ENCODE measurements around the gene HMGCL.
"Not testable (repeated sequence)": the region's sequence is repeated elsewhere in the genome, so short reads cannot be mapped to it uniquely, and the experiment has no call there.

HMGCL gene

GRCh38 chr1:23806280-23806679, 18.9 kb downstream of the HMGCL start:
- Histone ChIP-seq H3K27me3 (ENCODE audit: control insufficient read depth in 1 of 2, insufficient read depth in 2 of 2, low read length in 2 of 2) (no peaks in the 10 kb centered on the region), H3K36me3 (ENCODE audit: control insufficient read depth in 2 of 2, insufficient read depth in 2 of 2, low read length in 2 of 2) (peaks cover 25 to 33% of the 10 kb centered on the region in 2 donors), H3K9ac (ENCODE audit: low read length in 2 of 2) (peak overlapping the region in 1 of 2 donors; percentile 21), H3K27ac (ENCODE audit: low read length) (no peak overlapping the region), H3K9me3 (ENCODE audit: control insufficient read depth in 2 of 2, low read length in 2 of 2) (no peaks in the 10 kb centered on the region), H3K4me3 (ENCODE audit: low read length in 2 of 2) (no peak overlapping the region), H3K4me1 (ENCODE audit: control insufficient read depth, insufficient read depth, low read length) (peaks cover 9% of the 10 kb centered on the region)

- Histone ChIP-seq H3K9me3 (ENCODE audit: control insufficient read depth in 2 of 2, low read length in 2 of 2) (no peaks in the 10 kb centered on the region), H3K36me3 (ENCODE audit: control insufficient read depth in 2 of 2, insufficient read depth in 2 of 2, low read length in 2 of 2) (peaks cover 25 to 30% of the 10 kb centered on the region in 2 donors), H3K9ac (ENCODE audit: low read length in 2 of 2) (no peak overlapping the region)
Measured at GRCh38 chr1:23805025-23805424, 20.2 kb downstream of the HMGCL start.

GRCh38 chr1:23804183-23804835, 20.9 kb downstream of the HMGCL start:
- Histone ChIP-seq H3K36me3 (ENCODE audit: control insufficient read depth in 2 of 2, insufficient read depth in 2 of 2, low read length in 2 of 2) (peaks cover 25 to 28% of the 10 kb centered on the region in 2 donors), H3K27ac (ENCODE audit: low read length) (no peak overlapping the region), H3K27me3 (ENCODE audit: control insufficient read depth in 1 of 2, insufficient read depth in 2 of 2, low read length in 2 of 2) (no peaks in the 10 kb centered on the region), H3K9ac (ENCODE audit: low read length in 2 of 2) (no peak overlapping the region), H3K4me3 (ENCODE audit: low read length in 2 of 2) (no peak overlapping the region), H3K9me3 (ENCODE audit: control insufficient read depth in 2 of 2, low read length in 2 of 2) (no peaks in the 10 kb centered on the region), H3K4me1 (ENCODE audit: control insufficient read depth, insufficient read depth, low read length) (peaks cover 20% of the 10 kb centered on the region)

More at GRCh38 chr1:23805025-23805424, 20.2 kb downstream of the HMGCL start:
- Histone ChIP-seq H3K4me3 (ENCODE audit: low read length in 2 of 2) (no peak overlapping the region), H3K27ac (ENCODE audit: low read length) (no peak overlapping the region), H3K4me1 (ENCODE audit: control insufficient read depth, insufficient read depth, low read length) (peaks cover 12% of the 10 kb centered on the region), H3K27me3 (ENCODE audit: control insufficient read depth in 1 of 2, insufficient read depth in 2 of 2, low read length in 2 of 2) (no peaks in the 10 kb centered on the region)

DNA sequence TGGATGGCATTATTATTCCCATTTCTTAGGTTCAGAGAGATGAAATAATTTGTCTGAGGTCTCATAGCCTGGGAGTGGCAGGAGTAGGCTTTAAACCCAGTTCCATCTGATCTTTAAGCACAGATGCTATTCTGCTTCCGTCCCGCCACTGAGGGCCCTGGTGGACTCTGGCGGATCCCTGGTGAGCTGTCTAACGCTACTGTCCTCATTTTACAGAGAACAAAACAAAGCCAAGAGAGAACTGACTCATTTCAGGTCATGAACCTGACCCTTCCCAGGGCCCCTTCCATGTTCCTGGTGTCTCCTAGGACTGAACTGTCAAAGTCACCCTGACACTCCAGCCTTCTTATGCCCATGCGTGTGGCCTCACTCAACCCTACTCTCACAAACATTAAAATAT, 21.6 kb downstream of the HMGCL start:
- Histone ChIP-seq H3K27me3 (ENCODE audit: control insufficient read depth in 1 of 2, insufficient read depth in 2 of 2, low read length in 2 of 2) (no peaks in the 10 kb centered on the region), H3K27ac (ENCODE audit: low read length) (no peak overlapping the region), H3K9ac (ENCODE audit: low read length in 2 of 2) (no peak overlapping the region), H3K4me3 (ENCODE audit: low read length in 2 of 2) (no peak overlapping the region), H3K36me3 (ENCODE audit: control insufficient read depth in 2 of 2, insufficient read depth in 2 of 2, low read length in 2 of 2) (peaks cover 25 to 28% of the 10 kb centered on the region in 2 donors), H3K9me3 (ENCODE audit: control insufficient read depth in 2 of 2, low read length in 2 of 2) (no peaks in the 10 kb centered on the region), H3K4me1 (ENCODE audit: control insufficient read depth, insufficient read depth, low read length) (peaks cover 22% of the 10 kb centered on the region)

DNA sequence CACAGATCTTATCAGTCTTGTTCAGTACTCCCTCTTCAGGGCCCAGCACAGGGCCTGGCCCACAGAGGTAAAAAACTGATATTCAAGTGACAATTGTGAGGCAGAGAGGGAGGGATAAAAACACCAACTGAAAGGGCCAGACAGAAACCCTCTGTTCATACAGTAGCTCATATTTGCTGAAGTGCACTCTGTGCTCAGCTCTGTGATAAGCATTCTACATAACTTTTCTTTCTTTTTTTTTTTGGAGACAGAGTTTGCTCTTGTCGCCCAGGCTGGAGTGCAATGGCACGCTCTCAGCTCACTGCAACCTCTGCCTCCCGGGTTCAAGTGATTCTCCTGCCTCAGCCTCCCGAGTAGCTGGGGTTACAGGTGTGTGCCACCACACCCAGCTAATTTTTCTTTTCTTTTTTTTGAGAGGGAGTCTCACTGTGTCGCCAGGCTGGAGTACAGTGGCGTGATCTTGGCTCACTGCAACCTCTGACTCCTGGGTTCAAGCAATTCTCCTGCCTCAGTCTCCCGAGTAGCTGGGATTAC, 22.4 kb downstream of the HMGCL start:
- H3K9ac ChIP-seq (ENCODE audit: low read length in 2 of 2); H3K27ac ChIP-seq (ENCODE audit: low read length); H3K4me3 ChIP-seq (ENCODE audit: low read length in 2 of 2); H3K27me3 ChIP-seq (ENCODE audit: control insufficient read depth in 1 of 2, insufficient read depth in 2 of 2, low read length in 2 of 2); H3K9me3 ChIP-seq (ENCODE audit: control insufficient read depth in 2 of 2, low read length in 2 of 2): not testable (repeated sequence)
- Histone ChIP-seq H3K36me3 (ENCODE audit: control insufficient read depth in 2 of 2, insufficient read depth in 2 of 2, low read length in 2 of 2) (peaks cover 20 to 26% of the 10 kb centered on the region in 2 donors), H3K4me1 (ENCODE audit: control insufficient read depth, insufficient read depth, low read length) (peaks cover 22% of the 10 kb centered on the region)

- H3K9ac ChIP-seq (ENCODE audit: low read length in 2 of 2), result peak overlapping the region in 1 of 2 donors; percentile 36
Measured at GRCh38 chr1:23801876-23802275, 23.4 kb downstream of the HMGCL start.

DNA sequence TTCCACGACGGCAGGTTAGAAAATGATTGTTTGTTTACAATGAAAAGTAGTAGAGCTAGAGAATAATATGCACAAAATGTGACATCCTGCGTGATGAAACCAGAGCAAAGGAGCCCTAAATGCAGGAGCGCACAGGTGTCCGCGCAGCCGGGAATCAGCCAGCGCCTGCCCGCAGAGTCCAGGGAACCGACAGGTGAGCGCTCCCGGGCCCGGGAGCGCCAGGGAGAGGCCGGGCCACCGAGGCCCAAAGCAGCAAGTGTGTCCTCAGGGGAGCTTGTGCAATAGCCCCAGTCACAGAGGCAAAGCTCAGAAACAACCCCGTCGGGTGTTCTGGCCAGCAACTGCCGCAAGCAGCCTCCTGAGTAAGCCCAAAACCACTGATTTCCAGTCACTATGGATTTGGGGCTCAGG, 23.9 kb downstream of the HMGCL start:
- Histone ChIP-seq H3K4me1 (ENCODE audit: control insufficient read depth, insufficient read depth, low read length) (peaks cover 29% of the 10 kb centered on the region), H3K36me3 (ENCODE audit: control insufficient read depth in 2 of 2, insufficient read depth in 2 of 2, low read length in 2 of 2) (peaks cover 8 to 12% of the 10 kb centered on the region in 2 donors), H3K9ac (ENCODE audit: low read length in 2 of 2) (peak overlapping the region; percentile 80 to 82), H3K9me3 (ENCODE audit: control insufficient read depth in 2 of 2, low read length in 2 of 2) (no peaks in the 10 kb centered on the region), H3K27me3 (ENCODE audit: control insufficient read depth in 1 of 2, insufficient read depth in 2 of 2, low read length in 2 of 2) (no peaks in the 10 kb centered on the region), H3K4me3 (ENCODE audit: low read length in 2 of 2) (peak overlapping the region; percentile 78 to 87), H3K27ac (ENCODE audit: low read length) (peak overlapping the region; percentile 82)

More at GRCh38 chr1:23801876-23802275, 23.4 kb downstream of the HMGCL start:
- Histone ChIP-seq H3K36me3 (ENCODE audit: control insufficient read depth in 2 of 2, insufficient read depth in 2 of 2, low read length in 2 of 2) (peaks cover 13 to 16% of the 10 kb centered on the region in 2 donors), H3K4me3 (ENCODE audit: low read length in 2 of 2) (peak overlapping the region; percentile 78 to 87), H3K4me1 (ENCODE audit: control insufficient read depth, insufficient read depth, low read length) (peaks cover 27% of the 10 kb centered on the region), H3K27ac (ENCODE audit: low read length) (peak overlapping the region; percentile 82), H3K27me3 (ENCODE audit: control insufficient read depth in 1 of 2, insufficient read depth in 2 of 2, low read length in 2 of 2) (no peaks in the 10 kb centered on the region), H3K9me3 (ENCODE audit: control insufficient read depth in 2 of 2, low read length in 2 of 2) (no peaks in the 10 kb centered on the region)

DNA sequence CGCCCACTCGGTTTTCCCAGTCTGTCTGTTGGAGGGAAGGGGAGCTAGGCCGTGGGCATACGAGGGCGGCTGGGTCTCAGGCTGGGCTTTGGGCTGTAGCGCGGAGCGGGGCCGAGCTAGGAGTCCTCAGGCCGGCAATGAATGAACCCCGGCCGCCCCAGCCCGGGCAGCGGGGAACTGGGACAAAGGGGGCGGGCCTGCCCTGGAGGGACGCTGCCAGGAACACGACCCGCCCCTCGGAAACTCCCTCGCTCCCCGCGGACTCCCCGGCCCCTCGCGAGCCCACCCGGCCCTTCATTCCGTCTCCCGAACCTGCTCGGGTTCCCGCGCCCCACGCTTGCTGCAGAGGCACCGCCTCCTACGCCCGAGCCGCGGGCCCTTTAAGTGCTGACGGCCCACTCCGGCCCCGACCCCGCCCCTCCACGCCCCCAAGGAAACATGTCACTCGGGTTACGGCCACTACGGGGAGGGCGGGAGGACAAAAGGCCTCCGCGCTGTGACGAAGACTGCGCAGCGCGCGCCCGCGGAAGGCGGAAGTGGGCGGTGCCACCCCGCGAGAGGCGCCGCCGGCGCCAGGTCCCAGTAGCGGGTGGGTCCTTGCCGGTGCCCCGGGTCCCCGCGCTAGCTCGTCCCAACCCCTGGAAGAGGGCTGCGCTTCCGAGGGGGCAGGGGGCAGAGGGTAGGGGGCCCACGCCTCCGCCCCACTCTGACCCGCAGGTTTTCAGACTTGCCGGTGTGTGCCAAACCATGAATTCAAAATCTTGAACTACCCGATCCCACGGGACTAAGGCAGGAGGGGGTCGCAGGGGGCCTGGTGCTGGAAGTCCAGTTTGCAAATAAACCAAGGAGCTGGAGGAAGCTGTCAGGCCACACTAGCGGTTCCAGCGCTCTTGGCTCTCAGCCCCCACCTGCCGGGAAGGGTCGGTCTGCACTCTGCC, 24.6 kb downstream of the HMGCL start, which contains the start of gene GALE:
Gene GALE (minus strand): TSS at position 355 of the 938 bp plus-strand sequence. CDS start 1,747 bp downstream, outside the sequence.
- Histone ChIP-seq H3K4me1 (ENCODE audit: control insufficient read depth, insufficient read depth, low read length) (peaks cover 29% of the 10 kb centered on the region), H3K9me3 (ENCODE audit: control insufficient read depth in 2 of 2, low read length in 2 of 2) (no peaks in the 10 kb centered on the region), H3K9ac (ENCODE audit: low read length in 2 of 2) (peak within 1 kb of the TSS; percentile 80 to 82), H3K27me3 (ENCODE audit: control insufficient read depth in 1 of 2, insufficient read depth in 2 of 2, low read length in 2 of 2) (no peaks in the 10 kb centered on the region), H3K36me3 (ENCODE audit: control insufficient read depth in 2 of 2, insufficient read depth in 2 of 2, low read length in 2 of 2) (peaks cover 7 to 12% of the 10 kb centered on the region in 2 donors), H3K4me3 (ENCODE audit: low read length in 2 of 2) (peak within 1 kb of the TSS; percentile 78 to 87), H3K27ac (ENCODE audit: low read length) (peak within 1 kb of the TSS; percentile 82)

DNA sequence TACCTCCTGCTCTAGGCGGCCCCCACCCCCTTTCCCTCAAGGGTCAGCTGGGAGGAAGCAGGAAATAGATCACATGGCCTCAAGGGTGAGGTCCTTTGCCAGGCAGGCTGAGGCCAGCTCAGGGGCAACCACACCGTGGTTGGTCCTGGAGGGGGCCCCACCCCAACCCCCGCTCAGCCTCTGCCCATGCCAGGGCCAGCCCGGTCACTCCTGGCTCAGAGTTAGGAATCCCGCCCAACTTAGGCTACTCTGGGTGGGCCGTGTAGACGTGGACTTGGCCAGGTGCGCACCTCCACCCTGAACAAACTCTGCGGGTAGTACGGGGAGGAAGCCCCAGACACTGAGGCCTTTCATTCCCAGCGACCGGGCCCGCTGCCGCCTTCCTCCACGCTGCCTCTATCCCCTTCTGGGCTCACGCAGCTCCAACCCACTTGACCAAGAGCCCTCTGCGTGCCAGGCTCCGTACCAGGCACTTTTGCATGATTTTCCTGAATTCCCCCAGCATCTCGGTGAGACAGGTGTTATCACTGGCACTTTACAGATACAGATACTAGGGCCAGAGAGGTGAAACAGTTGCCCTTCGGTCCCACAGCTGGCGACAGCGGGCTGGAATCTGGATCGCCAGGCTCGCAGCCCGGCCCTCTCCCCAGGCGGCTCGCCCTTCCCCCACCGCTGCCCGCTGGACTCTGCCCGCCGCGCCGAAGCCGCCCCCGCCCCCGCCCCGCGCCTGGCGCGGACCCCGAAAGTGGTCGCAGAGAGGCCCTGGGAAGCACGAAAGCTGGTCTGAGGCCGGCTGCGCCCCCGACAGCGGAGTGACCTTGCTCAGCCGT, 25.4 kb downstream of the HMGCL start:
- H3K36me3 ChIP-seq (ENCODE audit: control insufficient read depth in 2 of 2, insufficient read depth in 2 of 2, low read length in 2 of 2), result peaks cover 2 to 6% of the 10 kb centered on the region in 2 donors
- no peaks in the 10 kb centered on the region for H3K9me3 ChIP-seq (ENCODE audit: control insufficient read depth in 2 of 2, low read length in 2 of 2)
- peak overlapping the region; percentile 74 to 80 for H3K9ac ChIP-seq (ENCODE audit: low read length in 2 of 2)

GRCh38 chr1:23799255-23799569, 26.0 kb downstream of the HMGCL start:
- Histone ChIP-seq H3K9me3 (ENCODE audit: control insufficient read depth in 2 of 2, low read length in 2 of 2) (no peaks in the 10 kb centered on the region), H3K36me3 (ENCODE audit: control insufficient read depth in 2 of 2, insufficient read depth in 2 of 2, low read length in 2 of 2) (peaks cover 0 to 8% of the 10 kb centered on the region in 2 donors), H3K27ac (ENCODE audit: low read length) (no peak overlapping the region), H3K9ac (ENCODE audit: low read length in 2 of 2) (no peak overlapping the region), H3K4me3 (ENCODE audit: low read length in 2 of 2) (peak overlapping the region in 1 of 2 donors; percentile 87), H3K27me3 (ENCODE audit: control insufficient read depth in 1 of 2, insufficient read depth in 2 of 2, low read length in 2 of 2) (no peaks in the 10 kb centered on the region), H3K4me1 (ENCODE audit: control insufficient read depth, insufficient read depth, low read length) (peaks cover 29% of the 10 kb centered on the region)

More for the DNA sequence above, 25.4 kb downstream of the HMGCL start:
- peaks cover 29% of the 10 kb centered on the region for H3K4me1 ChIP-seq (ENCODE audit: control insufficient read depth, insufficient read depth, low read length)
- H3K27me3 ChIP-seq (ENCODE audit: control insufficient read depth in 1 of 2, insufficient read depth in 2 of 2, low read length in 2 of 2), result no peaks in the 10 kb centered on the region
- H3K27ac ChIP-seq (ENCODE audit: low read length), result no peak overlapping the region
- peak overlapping the region; percentile 74 to 87 for H3K4me3 ChIP-seq (ENCODE audit: low read length in 2 of 2)

Data from stomach smooth muscle (tissue), 2 donors.